ENCODE measurements around the gene TEAD1.
"Not testable (repeated sequence)": the region's sequence is repeated elsewhere in the genome, so short reads cannot be mapped to it uniquely, and the experiment has no call there.

The TEAD1 gene

GRCh38 chr11:12737024-12737423, 62.8 kb downstream of the TEAD1 start:
- DNase-seq (ENCODE audit: low read depth) = no peak

- no peak for DNase-seq (ENCODE audit: low read depth)
Observed at GRCh38 chr11:12741671-12742216, 67.5 kb downstream of the TEAD1 start.

- DNase-seq (ENCODE audit: low read depth) = no peak
Observed at GRCh38 chr11:12743834-12744449, 69.7 kb downstream of the TEAD1 start.

- DNase-seq (ENCODE audit: low read depth) = no peak
Observed at GRCh38 chr11:12744826-12745502, 70.7 kb downstream of the TEAD1 start.

- DNase-seq (ENCODE audit: low read depth) = no peak
Observed at GRCh38 chr11:12745787-12746186, 71.6 kb downstream of the TEAD1 start.

- no peak for DNase-seq (ENCODE audit: low read depth)
Observed at GRCh38 chr11:12746593-12747097, 72.4 kb downstream of the TEAD1 start.

- no peak for DNase-seq (ENCODE audit: low read depth)
Observed at GRCh38 chr11:12748561-12748960, 74.3 kb downstream of the TEAD1 start.

- no peak for DNase-seq (ENCODE audit: low read depth)
Observed at GRCh38 chr11:12749442-12749841, 75.2 kb downstream of the TEAD1 start.

- DNase-seq (ENCODE audit: low read depth) = no peak
Observed at GRCh38 chr11:12750181-12750580, 76.0 kb downstream of the TEAD1 start.

- DNase-seq (ENCODE audit: low read depth) = no peak
Observed at GRCh38 chr11:12752868-12753524, 78.8 kb downstream of the TEAD1 start.

- DNase-seq (ENCODE audit: low read depth) = no peak
Observed at GRCh38 chr11:12754021-12754420, 79.8 kb downstream of the TEAD1 start.

- DNase-seq (ENCODE audit: low read depth) = no peak
Observed at GRCh38 chr11:12754582-12755234, 80.5 kb downstream of the TEAD1 start.

- no peak for DNase-seq (ENCODE audit: low read depth)
Observed at GRCh38 chr11:12755510-12756453, 81.6 kb downstream of the TEAD1 start.

- no peak for DNase-seq (ENCODE audit: low read depth)
Observed at GRCh38 chr11:12756454-12756806, 82.2 kb downstream of the TEAD1 start.

- DNase-seq (ENCODE audit: low read depth) = no peak
Observed at GRCh38 chr11:12756867-12757266, 82.6 kb downstream of the TEAD1 start.

- DNase-seq (ENCODE audit: low read depth) = no peak
Observed at GRCh38 chr11:12757416-12757815, 83.2 kb downstream of the TEAD1 start.

GRCh38 chr11:12758117-12758516, 83.9 kb downstream of the TEAD1 start:
- DNase-seq (ENCODE audit: low read depth) = not testable (repeated sequence)

GRCh38 chr11:12761029-12761428, 86.8 kb downstream of the TEAD1 start:
- no peak for DNase-seq (ENCODE audit: low read depth)

GRCh38 chr11:12762278-12762677, 88.1 kb downstream of the TEAD1 start:
- no peak for DNase-seq (ENCODE audit: low read depth)

GRCh38 chr11:12762696-12763324, 88.6 kb downstream of the TEAD1 start:
- DNase-seq (ENCODE audit: low read depth) = no peak
